Tongue (tissue), 2 donors: ENCODE measurements around the gene MS4A4A. TPM values are rescaled to one million over a fixed set of nuclear protein-coding genes. Genes with fewer than 3 reads are reported as not detected.
"Not testable (repeated sequence)": the region's sequence is repeated elsewhere in the genome, so short reads cannot be mapped to it uniquely, and the experiment has no call there.

Experiments used
- DNase-seq: peaks from one replicate; pipeline ENCODE4 v3.0.0-alpha.2; 2015
- total RNA-seq: library from RNA; depleted of rRNA; stranded (reverse); fragments of >200 nt; gene quantifications from one replicate; pipeline ENCODE4 v1.2.3, GENCODE V29; 2014

Gene MS4A4A
- total RNA-seq: 2.9 TPM

GRCh38 chr11:60280412-60280811, at the start of gene MS4A4A:
Gene MS4A4A (plus strand): TSS chr11:60280666. CDS start chr11:60280676, 10 bp downstream.
- DNase-seq: peak; percentile 5

- no peak for DNase-seq
Observed at GRCh38 chr11:60230681-60231080, 49.8 kb upstream of the MS4A4A start.

GRCh38 chr11:60235321-60235720, 45.1 kb upstream of the MS4A4A start:
- DNase-seq: no peak

GRCh38 chr11:60240662-60241061, 39.8 kb upstream of the MS4A4A start:
- no peak for DNase-seq

- no peak for DNase-seq
Observed at GRCh38 chr11:60241786-60242185, 38.7 kb upstream of the MS4A4A start.

- no peak for DNase-seq
Observed at GRCh38 chr11:60242740-60243239, 37.7 kb upstream of the MS4A4A start, which contains the start of gene MS4A4E. Gene MS4A4E (minus strand): TSS chr11:60243137. CDS start chr11:60230055, 13,082 bp downstream.

GRCh38 chr11:60251485-60252212, 28.8 kb upstream of the MS4A4A start:
- DNase-seq: peak; percentile 45

GRCh38 chr11:60252213-60253108, 28.0 kb upstream of the MS4A4A start:
- no peak for DNase-seq

GRCh38 chr11:60257956-60258722, 22.3 kb upstream of the MS4A4A start:
- no peak for DNase-seq

- no peak for DNase-seq
Observed at GRCh38 chr11:60261014-60261413, 19.5 kb upstream of the MS4A4A start.

GRCh38 chr11:60263402-60263801, 17.1 kb upstream of the MS4A4A start:
- DNase-seq: no peak

- DNase-seq: no peak
Observed at GRCh38 chr11:60264644-60265043, 15.8 kb upstream of the MS4A4A start.

GRCh38 chr11:60265373-60266214, 14.9 kb upstream of the MS4A4A start:
- peak; percentile 66 for DNase-seq

- DNase-seq: no peak
Observed at GRCh38 chr11:60274416-60274815, 6.0 kb upstream of the MS4A4A start.

GRCh38 chr11:60281485-60281884, 1.0 kb downstream of the MS4A4A start:
- no peak for DNase-seq

- no peak for DNase-seq
Observed at GRCh38 chr11:60282286-60282685, 1.8 kb downstream of the MS4A4A start.

GRCh38 chr11:60285411-60286126, 5.1 kb downstream of the MS4A4A start:
- DNase-seq: not testable (repeated sequence)

- no peak for DNase-seq
Observed at GRCh38 chr11:60288531-60288930, 8.1 kb downstream of the MS4A4A start.

- DNase-seq: no peak
Observed at GRCh38 chr11:60292145-60292544, 11.7 kb downstream of the MS4A4A start.

GRCh38 chr11:60301178-60301577, 20.7 kb downstream of the MS4A4A start:
- DNase-seq: no peak

GRCh38 chr11:60301884-60302283, 21.4 kb downstream of the MS4A4A start:
- DNase-seq: not testable (repeated sequence)
